ENCODE data around the gene GNB4.

The GNB4 gene

GRCh38 chr3:179473565-179473964 lies 22.3 kb upstream of the GNB4 start:
- Histone ChIP-seq H3K4me1 (ENCODE audit: low read depth, poor library complexity, severe bottlenecking) (no peaks in the 10 kb centered on the region), H3K27me3 (ENCODE audit: insufficient read depth, low read depth) (no peaks in the 10 kb centered on the region), H3K27ac (no peak overlapping the region), H3K4me2 (no peak overlapping the region), H3K9ac (no peak overlapping the region), H4K20me1 (ENCODE audit: insufficient read depth) (no peaks in the 10 kb centered on the region), H3K79me2 (ENCODE audit: insufficient read depth, low read depth) (no peaks in the 10 kb centered on the region), H3K4me3 (IDR thresholded peaks at IDR 0.05; ENCODE audit: insufficient read depth, low read depth, low read length) (no peak overlapping the region), H2AFZ (ENCODE audit: low read depth) (no peak overlapping the region), H3K36me3 (ENCODE audit: insufficient read depth) (no peaks in the 10 kb centered on the region)
- no peak for TF ChIP-seq CTCF (conservative IDR thresholded peaks at IDR 0.05; ENCODE audit: low read depth, low read length)

- H3K27ac ChIP-seq: no peak overlapping the region
- H3K36me3 ChIP-seq (ENCODE audit: insufficient read depth): no peaks in the 10 kb centered on the region
- H3K9ac ChIP-seq: no peak overlapping the region
- no peak overlapping the region for H3K4me3 ChIP-seq (IDR thresholded peaks at IDR 0.05; ENCODE audit: insufficient read depth, low read depth, low read length)
- no peak for TF ChIP-seq CTCF (conservative IDR thresholded peaks at IDR 0.05; ENCODE audit: low read depth, low read length)
- H3K27me3 ChIP-seq (ENCODE audit: insufficient read depth, low read depth): no peaks in the 10 kb centered on the region
- H3K79me2 ChIP-seq (ENCODE audit: insufficient read depth, low read depth): no peaks in the 10 kb centered on the region
- H3K4me2 ChIP-seq: no peak overlapping the region
- H2AFZ ChIP-seq (ENCODE audit: low read depth): no peak overlapping the region
- no peaks in the 10 kb centered on the region for H4K20me1 ChIP-seq (ENCODE audit: insufficient read depth)
- H3K4me1 ChIP-seq (ENCODE audit: low read depth, poor library complexity, severe bottlenecking): no peaks in the 10 kb centered on the region
Observed at GRCh38 chr3:179464323-179465092, 13.2 kb upstream of the GNB4 start.

- TF ChIP-seq CTCF (conservative IDR thresholded peaks at IDR 0.05; ENCODE audit: low read depth, low read length): no peak
- Histone ChIP-seq H3K4me3 (IDR thresholded peaks at IDR 0.05; ENCODE audit: insufficient read depth, low read depth, low read length) (no peak overlapping the region), H3K27ac (no peak overlapping the region), H3K9ac (no peak overlapping the region), H3K36me3 (ENCODE audit: insufficient read depth) (no peaks in the 10 kb centered on the region), H3K4me2 (no peak overlapping the region), H3K4me1 (ENCODE audit: low read depth, poor library complexity, severe bottlenecking) (no peaks in the 10 kb centered on the region), H2AFZ (ENCODE audit: low read depth) (no peak overlapping the region), H3K27me3 (ENCODE audit: insufficient read depth, low read depth) (no peaks in the 10 kb centered on the region), H4K20me1 (ENCODE audit: insufficient read depth) (no peaks in the 10 kb centered on the region), H3K79me2 (ENCODE audit: insufficient read depth, low read depth) (no peaks in the 10 kb centered on the region)
Observed at GRCh38 chr3:179463319-179463718, 12.0 kb upstream of the GNB4 start.

GRCh38 chr3:179460260-179460659 lies 9.0 kb upstream of the GNB4 start:
- Histone ChIP-seq H3K4me1 (ENCODE audit: low read depth, poor library complexity, severe bottlenecking) (no peaks in the 10 kb centered on the region), H3K4me2 (no peak overlapping the region), H3K4me3 (IDR thresholded peaks at IDR 0.05; ENCODE audit: insufficient read depth, low read depth, low read length) (no peak overlapping the region), H2AFZ (ENCODE audit: low read depth) (no peak overlapping the region), H3K9ac (no peak overlapping the region), H3K27me3 (ENCODE audit: insufficient read depth, low read depth) (no peaks in the 10 kb centered on the region), H3K79me2 (ENCODE audit: insufficient read depth, low read depth) (no peaks in the 10 kb centered on the region), H4K20me1 (ENCODE audit: insufficient read depth) (no peaks in the 10 kb centered on the region), H3K36me3 (ENCODE audit: insufficient read depth) (no peaks in the 10 kb centered on the region), H3K27ac (no peak overlapping the region)
- no peak for TF ChIP-seq CTCF (conservative IDR thresholded peaks at IDR 0.05; ENCODE audit: low read depth, low read length)

Data from KMS-11 (cell line).